Renal cortical epithelial cell (primary cell): ENCODE data around the gene POLR3A. TPM values are rescaled to one million over a fixed set of nuclear protein-coding genes. Genes with fewer than 3 reads are reported as not detected.
"Not testable (repeated sequence)": the region's sequence is repeated elsewhere in the genome, so short reads cannot be mapped to it uniquely, and the experiment has no call there.

Experiments used
- DNase-seq: peaks from one replicate; pipeline ENCODE4 v3.0.0-alpha.2; 2011; ENCODE audit warnings: low read depth
- total RNA-seq: library from RNA; depleted of rRNA; stranded (reverse); fragments of >200 nt; gene quantifications from 2 replicates; pipeline ENCODE4 v1.2.3, GENCODE V29; 2014

The POLR3A gene
- total RNA-seq, result 16.3 and 17.6 TPM in 2 replicates

GRCh38 chr10:78029269-78030226 lies at the start of gene POLR3A:
TSS of gene POLR3A (minus strand) at chr10:78029515. CDS start at chr10:78029407, 108 bp downstream.
- peak; percentile 94 for DNase-seq

GRCh38 chr10:78078539-78079330 lies 49.4 kb upstream of the POLR3A start:
- no peak for DNase-seq

GRCh38 chr10:78075806-78076205 lies 46.5 kb upstream of the POLR3A start:
- not testable (repeated sequence) for DNase-seq

- no peak for DNase-seq
Measured at GRCh38 chr10:78072504-78072903, 43.2 kb upstream of the POLR3A start.

- DNase-seq, result no peak
Measured at GRCh38 chr10:78071857-78072179, 42.5 kb upstream of the POLR3A start.

GRCh38 chr10:78071140-78071856 lies 42.0 kb upstream of the POLR3A start:
- no peak for DNase-seq

GRCh38 chr10:78070726-78071125 lies 41.4 kb upstream of the POLR3A start:
- DNase-seq, result no peak

- not testable (repeated sequence) for DNase-seq
Measured at GRCh38 chr10:78070064-78070463, 40.7 kb upstream of the POLR3A start.

- no peak for DNase-seq
Measured at GRCh38 chr10:78069151-78069550, 39.8 kb upstream of the POLR3A start.

GRCh38 chr10:78066728-78067430 lies 37.6 kb upstream of the POLR3A start:
- no peak for DNase-seq

GRCh38 chr10:78066012-78066411 lies 36.7 kb upstream of the POLR3A start:
- no peak for DNase-seq

GRCh38 chr10:78065611-78066010 lies 36.3 kb upstream of the POLR3A start:
- DNase-seq, result no peak

GRCh38 chr10:78064919-78065318 lies 35.6 kb upstream of the POLR3A start:
- DNase-seq, result not testable (repeated sequence)

GRCh38 chr10:78063236-78063635 lies 33.9 kb upstream of the POLR3A start:
- DNase-seq, result no peak

GRCh38 chr10:78062296-78062695 lies 33.0 kb upstream of the POLR3A start:
- no peak for DNase-seq

GRCh38 chr10:78059906-78060702 lies 30.8 kb upstream of the POLR3A start:
- DNase-seq, result no peak

- DNase-seq, result no peak
Measured at GRCh38 chr10:78058562-78058961, 29.2 kb upstream of the POLR3A start.

- DNase-seq, result no peak
Measured at GRCh38 chr10:78053211-78053868, 24.0 kb upstream of the POLR3A start.

GRCh38 chr10:78049851-78050250 lies 20.5 kb upstream of the POLR3A start:
- DNase-seq, result no peak

GRCh38 chr10:78047314-78047891 lies 18.1 kb upstream of the POLR3A start:
- peak; percentile 77 for DNase-seq
